Myocyte (in vitro differentiated cells): ENCODE measurements around the gene AOC1. TPM values are rescaled to one million over a fixed set of nuclear protein-coding genes. Genes with fewer than 3 reads are reported as not detected.

Source experiments
- total RNA-seq: library from RNA; depleted of rRNA; stranded (reverse); fragments of >200 nt; gene quantifications from 2 replicates; pipeline ENCODE4 v1.2.3, GENCODE V29; 2014

Gene AOC1
- total RNA-seq, 1 donor from 2014 or later, result 0.21 TPM

Other genes starting within 250 kb of the AOC1 start
- not detected in 2 replicates for gene GIMAP6, start 220.1 kb upstream of the AOC1 start, total RNA-seq
- 2.1 and 2.2 TPM in 2 replicates for gene GIMAP2, start 166.8 kb upstream of the AOC1 start, total RNA-seq
- not detected in 2 replicates for gene GIMAP1, start 135.9 kb upstream of the AOC1 start, total RNA-seq
- not detected in 2 replicates for gene GIMAP5, start 115.1 kb upstream of the AOC1 start, total RNA-seq
- not detected in 2 replicates for gene TMEM176B, start 52.2 kb upstream of the AOC1 start, total RNA-seq
- gene TMEM176A, start 51.7 kb upstream of the AOC1 start, total RNA-seq, result not detected in 2 replicates
- 6.9 and 8.7 TPM in 2 replicates for gene KCNH2, start 125.8 kb downstream of the AOC1 start, total RNA-seq
- gene NOS3, start 138.5 kb downstream of the AOC1 start, total RNA-seq, result not detected in 2 replicates
- gene ATG9B, start 172.0 kb downstream of the AOC1 start, total RNA-seq, result 0.11 and 0.21 TPM in 2 replicates
- gene ABCB8, start 175.9 kb downstream of the AOC1 start, total RNA-seq, result 47.8 and 53.0 TPM in 2 replicates
- gene ASIC3, start 196.0 kb downstream of the AOC1 start, total RNA-seq, result 3.6 and 5.5 TPM in 2 replicates
- 34.0 TPM in 2 replicates for gene CDK5, start 205.4 kb downstream of the AOC1 start, total RNA-seq
- 516 and 662 TPM in 2 replicates for gene SLC4A2, start 207.1 kb downstream of the AOC1 start, total RNA-seq
- 177 and 198 TPM in 2 replicates for gene FASTK, start 228.3 kb downstream of the AOC1 start, total RNA-seq
- 59.9 and 60.7 TPM in 2 replicates for gene TMUB1, start 231.0 kb downstream of the AOC1 start, total RNA-seq
- gene AGAP3, start 234.0 kb downstream of the AOC1 start, total RNA-seq, result 110 and 115 TPM in 2 replicates